Stimulated activated CD4-positive, alpha-beta T cell treated with anti-CD3 and anti-CD28 coated beads, TNF-alpha, amount 100 ng/mL, for 1 hour (primary cell): ENCODE results near the gene P2RX3.
"Not testable (repeated sequence)": the region's sequence is repeated elsewhere in the genome, so short reads cannot be mapped to it uniquely, and the experiment has no call there.

Experiments used
- DNase-seq, 3 donors: peaks; one replicate each; pipeline ENCODE4 v3.0.0-alpha.2; 2020; ENCODE audit warnings: low read depth in 3 of 3, low spot score in 1 of 3

Gene P2RX3

DNA sequence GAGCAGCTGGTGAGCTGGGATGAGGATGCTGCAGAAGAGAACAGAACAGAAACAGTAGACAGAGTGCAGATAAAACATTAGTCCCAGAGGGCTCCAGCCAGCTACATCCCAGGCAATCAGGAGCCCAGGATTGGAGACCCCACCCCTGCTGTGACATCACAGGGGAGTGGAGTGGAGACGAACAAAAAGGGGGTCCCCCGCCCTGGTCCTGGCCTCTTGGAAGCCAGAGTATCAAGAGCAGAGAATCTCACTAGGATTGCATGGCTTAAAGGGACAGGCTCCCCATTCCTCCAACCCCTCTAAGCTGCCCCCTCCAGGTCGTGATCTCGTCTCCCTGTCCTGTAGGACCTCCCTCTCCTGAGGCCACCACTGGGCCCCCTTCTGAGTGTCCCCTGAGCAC, at the start of gene P2RX3:
Gene P2RX3 (plus strand): TSS at position 211 of the 400 bp plus-strand sequence. CDS start 199 bp downstream, outside the sequence.
- DNase-seq: no peak

DNA sequence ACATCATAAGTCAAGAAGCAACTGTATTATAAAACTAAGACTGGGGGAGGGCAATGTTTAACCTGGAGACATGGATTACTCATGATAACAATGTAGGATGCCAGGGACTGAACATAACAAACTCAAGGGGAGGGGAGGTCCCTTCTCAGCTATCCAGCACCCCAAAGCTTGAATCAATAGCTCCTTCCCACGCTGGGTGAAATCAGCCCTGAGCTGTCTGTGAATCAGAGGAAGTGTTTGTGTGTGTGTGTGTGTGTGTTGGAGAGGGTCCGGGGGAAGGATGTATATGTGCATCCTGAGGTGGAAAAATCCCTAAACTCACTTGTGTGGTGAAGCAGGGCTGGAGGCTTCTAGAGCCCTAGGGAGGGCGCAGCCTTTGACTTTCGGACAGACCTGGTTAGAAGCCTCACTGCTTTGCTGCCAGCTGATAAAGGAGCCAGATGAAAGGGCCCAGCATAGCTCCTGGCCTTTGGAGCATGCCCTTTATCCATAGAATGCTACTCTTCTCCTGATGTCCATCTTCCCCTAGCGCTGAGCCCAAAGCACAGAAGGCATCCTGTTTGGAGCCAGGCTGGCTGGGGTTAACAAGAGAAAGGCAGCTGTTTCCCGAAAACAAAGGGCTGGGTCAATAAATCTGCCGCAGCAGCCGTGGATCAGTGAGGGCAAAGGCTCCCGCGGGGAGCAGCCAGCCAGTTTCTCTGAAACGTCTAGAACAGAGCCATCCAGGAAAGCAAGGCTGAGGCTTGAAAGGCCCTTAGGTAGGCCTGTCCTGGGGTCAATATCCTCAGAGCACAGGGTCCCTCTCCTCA, 49.2 kb upstream of the P2RX3 start:
- no peak for DNase-seq

DNA sequence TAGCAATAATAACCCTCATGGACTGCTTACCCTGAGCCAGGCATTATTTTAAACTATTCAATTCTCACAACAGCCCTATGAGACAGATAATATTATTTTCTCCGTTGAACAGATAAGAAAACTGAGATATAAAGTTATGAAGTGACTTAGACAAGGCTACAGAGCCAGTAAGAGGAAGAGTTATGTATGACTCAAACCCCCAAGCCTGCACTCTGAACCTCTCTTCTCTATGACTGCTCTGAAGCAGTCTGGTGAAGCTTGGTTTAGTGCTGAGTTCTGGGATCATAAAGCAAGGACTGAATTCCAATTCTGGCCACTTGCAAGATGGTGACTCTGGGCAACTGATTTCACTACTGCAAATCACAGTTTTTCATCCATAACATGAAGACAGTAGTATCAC, 47.9 kb upstream of the P2RX3 start:
- no peak for DNase-seq

DNA sequence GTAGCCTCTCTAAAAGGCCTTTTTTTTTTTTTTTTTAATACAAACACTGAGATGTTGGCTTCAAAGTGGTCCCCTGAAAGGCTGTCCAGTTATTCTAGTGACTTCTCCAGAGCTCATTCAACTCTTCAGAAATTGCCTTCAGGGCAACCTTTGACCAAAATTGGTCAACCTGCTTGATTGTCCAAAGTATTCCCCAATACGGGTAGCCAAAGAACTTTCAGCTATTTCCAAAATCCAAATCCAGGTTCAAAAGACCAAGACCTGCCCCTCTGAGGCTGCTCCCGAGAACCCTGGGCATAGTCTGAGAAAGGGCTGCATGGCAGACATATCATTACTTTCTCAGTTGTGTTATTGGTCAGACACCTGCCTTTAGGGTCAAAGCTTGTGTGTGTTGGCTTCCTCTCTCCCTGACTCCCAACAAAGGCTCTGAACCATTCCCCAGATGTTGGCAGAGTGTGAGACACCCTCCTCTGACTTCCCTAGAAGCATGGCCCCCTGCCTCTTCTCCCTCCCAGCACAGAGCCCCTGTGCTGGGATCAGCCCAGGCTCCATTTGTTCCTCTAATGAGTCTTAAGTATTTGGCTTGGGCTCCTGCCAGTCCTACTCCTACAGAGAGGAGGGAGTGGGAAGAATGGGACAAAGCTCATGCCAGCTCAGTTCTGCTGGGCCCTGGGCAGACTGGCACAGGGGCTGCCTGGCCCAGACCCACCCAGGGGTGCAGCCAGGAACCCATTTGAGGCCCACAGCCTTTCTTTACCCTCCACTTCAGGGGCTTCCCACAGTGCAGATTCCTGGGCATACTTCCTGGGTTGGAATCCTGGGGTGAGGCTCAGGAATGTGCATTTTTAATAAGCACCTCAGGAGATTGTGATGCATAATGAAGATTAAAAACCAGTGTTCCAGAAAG, 43.7 kb upstream of the P2RX3 start:
- no peak for DNase-seq

DNA sequence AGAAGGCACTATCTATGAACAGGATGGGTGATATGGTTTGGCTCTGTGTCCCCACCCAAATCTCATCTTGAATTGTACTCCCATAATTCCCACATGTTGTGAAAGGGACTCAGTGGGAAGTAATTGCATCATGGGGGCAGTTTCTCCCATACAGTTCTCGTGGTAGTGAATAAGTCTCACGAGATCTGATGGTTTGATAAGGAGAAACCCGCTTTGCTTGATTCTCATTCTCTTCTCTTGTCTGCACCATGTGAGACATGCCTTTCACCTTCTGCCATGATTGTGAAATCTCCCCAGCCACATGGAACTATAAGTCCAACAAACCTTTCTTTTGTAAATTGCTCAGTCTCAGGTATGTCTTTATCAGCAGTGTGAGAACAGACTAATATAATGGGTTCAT, 41.9 kb upstream of the P2RX3 start:
- DNase-seq: not testable (repeated sequence)

DNA sequence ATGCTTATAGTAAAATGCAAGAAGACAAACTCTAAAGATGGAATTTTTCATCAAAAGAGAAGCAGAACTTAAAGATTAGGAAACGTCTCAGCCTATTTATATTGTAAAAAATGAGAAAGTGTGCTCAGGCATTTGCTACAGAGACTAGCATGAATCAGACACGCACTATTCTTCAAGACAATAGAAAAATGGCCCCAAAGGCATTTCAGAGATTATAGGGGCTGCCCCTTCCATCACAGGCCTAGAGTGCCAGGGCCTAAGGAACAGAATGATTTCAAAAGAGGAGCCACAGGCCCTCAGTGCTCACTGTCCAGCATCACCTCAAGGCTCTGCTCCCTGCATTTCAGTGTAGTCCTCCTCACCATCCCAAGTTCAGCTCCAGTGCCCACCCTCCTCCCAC, 40.9 kb upstream of the P2RX3 start:
- DNase-seq: no peak

DNA sequence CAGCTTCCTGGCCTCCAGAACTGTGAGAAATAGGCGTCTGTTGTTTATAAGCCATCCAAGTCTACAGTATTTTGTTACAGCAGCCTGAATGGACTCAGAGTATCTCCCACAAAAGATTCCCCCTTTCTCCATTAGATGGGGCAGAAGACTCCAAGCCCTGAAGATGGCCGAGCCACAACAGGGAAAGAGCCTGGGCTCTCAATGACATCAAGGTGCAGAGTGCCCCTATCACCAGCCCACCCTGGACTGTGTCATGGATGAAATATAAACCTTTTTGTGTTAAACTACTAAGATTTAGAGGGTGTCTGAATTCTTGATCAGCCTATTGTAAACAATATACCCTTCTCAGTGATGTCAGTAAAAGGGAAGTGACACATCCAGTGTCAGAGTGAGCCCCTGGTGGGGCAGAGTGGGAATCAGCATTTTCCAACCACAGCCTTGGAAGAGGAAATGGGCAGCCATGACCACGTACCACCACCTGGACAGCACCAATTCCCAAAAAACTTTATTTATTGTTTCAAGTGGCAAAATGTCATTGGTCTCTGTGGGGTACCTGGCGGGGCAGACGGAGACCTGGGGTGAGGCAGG, 38.9 kb upstream of the P2RX3 start:
- no peak for DNase-seq

DNA sequence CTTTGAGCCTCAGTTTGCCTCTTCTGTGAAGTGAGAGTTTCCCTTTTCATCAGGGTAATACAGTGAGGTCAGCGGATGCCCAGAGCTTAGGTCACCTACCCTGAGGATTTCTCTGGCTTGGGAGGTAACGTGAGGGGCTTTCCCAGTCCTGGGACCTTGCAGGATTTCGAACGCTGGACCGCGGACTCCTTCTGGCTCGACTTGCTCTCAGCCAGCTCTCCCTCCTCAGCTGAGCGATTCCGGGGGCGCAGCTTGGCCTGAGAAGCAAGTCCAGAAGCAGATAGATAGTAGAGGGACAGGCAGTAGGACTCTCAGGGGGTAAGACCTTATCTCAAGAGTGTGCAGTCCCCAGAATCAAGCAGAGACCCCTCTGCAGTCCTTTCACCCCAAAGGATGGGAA, 37.4 kb upstream of the P2RX3 start:
- no peak for DNase-seq

DNA sequence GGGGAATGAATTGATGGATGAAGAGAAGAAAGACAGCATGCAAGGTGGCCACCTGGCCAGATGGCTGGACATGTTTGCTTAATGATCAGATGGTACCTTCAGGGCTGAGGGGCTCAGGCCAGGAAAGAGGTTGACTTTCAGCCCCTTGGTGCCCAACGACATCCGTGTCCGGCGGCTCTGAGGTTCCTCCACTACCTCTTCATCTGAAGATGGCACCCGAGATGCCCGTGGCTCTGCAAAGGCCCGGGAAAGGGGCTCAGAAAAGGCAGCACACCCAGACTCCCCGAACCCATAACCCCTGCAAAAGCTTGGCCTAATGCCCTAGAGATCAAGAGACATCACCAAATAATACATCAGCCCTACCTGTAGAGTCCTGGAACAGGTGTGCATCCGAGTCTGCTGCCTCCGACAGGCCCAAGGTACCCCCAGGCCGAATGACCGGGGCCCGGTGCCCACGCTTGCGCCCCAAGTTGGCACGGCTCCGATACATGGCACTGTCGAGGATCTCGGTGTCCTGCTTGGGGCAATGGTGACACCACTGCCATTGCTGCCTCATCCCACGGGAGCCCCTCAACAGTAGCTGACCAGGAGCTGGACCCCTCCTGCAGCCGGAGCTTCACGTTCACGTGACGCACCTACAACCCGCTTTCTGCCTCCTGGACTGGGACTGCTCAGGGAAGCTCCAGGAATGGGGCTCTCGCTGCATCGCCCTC, 36.3 kb upstream of the P2RX3 start:
- no peak for DNase-seq

DNA sequence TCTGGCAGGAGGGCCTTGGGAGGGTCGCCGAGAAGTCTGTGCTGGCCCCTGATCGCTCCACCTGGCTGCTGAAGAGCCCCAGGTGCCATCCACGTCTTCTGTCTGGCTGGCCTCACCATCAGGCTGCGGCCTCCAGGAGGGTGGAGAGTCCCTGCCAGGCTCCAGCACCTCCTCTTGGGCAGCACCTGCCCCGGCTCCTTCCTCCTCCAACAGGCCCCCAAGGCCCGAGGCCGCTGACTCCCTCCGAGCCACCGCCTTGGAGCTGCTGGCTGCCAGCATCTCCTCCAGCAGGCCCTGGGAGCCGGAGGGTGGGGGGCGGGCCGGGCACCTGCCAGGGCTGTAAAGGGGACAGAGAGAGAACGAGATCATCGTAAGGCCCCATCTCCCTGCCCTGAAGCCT, 35.7 kb upstream of the P2RX3 start:
- no peak for DNase-seq

DNA sequence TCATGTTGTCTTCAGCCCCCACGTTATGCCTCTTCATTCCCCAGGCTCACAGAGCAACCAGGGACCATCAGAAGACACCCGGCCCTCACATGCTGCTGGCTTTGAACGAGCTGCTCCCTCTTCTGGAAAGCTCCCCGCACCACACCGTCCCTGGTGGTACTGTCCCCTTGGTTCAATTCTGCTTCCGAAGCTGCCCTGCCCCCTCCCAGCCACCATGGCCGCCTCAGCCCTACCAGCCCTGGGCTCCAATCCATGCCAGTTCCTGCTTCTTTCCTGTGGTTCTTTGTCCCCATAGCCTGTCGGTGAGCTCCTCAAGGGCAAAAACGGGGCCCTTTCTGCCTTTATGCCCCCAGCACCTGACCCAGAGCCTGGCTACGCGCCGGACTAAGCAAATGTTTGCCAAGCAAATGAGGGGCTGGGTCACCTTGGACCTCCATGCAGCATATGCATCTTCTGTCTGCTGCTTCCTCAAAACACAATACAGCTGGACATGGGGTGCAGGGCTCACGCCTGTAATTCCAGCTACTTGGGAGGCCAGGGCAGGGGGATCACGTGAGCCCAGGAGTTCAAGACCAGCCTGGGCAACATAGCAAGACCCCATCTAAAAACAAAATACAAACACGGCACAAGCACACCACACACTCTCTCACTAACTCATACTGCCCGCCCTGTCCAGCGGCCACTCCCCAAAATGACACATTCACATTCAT, 34.7 kb upstream of the P2RX3 start:
- DNase-seq: no peak

DNA sequence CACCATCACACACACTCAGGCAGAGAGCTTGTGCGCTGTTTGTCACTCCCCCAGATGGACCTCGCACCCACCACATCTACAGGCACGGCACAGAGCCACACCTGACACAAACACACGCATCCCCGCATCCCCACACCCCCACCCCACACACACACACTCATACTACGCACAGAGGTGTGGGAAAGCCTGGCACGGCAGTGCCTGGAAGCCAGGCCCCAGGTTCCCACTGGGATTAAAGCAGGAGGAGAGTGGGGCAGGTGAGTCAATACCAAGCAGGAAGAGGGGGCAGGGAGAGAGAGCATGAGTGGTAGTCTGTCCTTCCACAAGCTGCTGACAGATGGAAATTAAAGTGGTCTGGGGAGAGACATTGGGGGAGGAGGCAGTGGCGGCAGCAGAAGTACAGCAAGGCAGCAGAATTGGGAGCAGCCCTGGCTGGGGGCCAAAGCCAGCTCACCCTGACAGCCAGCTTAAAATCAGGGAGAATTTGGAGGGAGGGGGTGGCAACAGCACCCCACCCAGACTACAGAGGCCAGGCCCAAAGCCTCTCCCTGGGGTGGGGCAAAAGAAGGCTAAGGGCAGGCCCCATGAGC, 34.1 kb upstream of the P2RX3 start:
- DNase-seq: no peak

DNA sequence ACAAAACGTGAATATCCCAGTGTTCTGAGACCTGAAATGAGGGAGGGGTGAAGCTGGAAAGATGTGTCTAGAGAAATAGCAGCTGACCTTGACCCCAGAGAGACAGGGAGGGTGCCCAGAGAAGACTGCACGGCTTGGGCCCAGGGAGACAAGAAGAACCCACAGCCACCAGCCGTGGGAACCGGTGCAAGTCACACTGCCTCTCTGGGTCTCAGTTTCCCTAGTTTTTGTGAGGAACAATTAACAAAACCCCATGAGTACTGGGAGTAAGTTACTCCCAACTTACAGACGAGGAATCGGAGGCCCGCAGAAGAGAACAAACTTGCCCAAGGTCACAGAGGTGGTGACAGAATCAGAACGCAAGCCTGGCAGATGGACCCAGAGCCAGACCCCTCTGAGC, 32.6 kb upstream of the P2RX3 start:
- DNase-seq: no peak

DNA sequence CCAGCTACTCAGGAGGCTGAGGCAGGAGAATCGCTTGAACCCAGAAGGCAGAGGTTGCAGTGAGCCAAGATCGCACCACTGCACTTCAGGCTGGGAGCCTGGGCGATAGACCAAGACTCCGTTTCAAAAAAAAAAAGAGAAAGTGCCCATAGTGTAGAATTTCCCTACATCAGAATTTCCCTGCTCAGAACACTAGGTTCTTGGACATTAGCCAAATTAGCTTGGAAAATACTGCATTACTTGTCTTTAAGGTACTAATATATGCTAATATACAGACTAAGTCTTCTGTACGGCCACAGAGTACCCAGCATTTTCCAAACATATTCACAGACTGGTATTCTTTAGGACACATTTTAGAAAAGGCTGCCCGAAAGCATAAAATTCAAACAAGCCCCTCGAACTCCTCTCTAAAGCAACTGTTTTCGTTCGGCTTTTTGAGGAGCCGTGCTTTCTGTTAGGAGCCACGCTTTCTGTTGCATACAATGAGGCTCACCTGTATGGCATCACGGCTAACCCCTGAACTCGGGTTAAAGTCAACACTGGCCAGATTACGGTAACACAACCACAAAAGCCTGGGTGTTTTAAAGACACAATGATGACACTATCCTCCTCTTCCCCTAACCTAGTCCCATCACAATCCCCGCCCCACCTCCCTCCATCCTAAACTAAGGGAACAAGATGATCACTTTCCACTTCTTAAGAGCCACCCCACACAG, 31.8 kb upstream of the P2RX3 start:
- DNase-seq: no peak

DNA sequence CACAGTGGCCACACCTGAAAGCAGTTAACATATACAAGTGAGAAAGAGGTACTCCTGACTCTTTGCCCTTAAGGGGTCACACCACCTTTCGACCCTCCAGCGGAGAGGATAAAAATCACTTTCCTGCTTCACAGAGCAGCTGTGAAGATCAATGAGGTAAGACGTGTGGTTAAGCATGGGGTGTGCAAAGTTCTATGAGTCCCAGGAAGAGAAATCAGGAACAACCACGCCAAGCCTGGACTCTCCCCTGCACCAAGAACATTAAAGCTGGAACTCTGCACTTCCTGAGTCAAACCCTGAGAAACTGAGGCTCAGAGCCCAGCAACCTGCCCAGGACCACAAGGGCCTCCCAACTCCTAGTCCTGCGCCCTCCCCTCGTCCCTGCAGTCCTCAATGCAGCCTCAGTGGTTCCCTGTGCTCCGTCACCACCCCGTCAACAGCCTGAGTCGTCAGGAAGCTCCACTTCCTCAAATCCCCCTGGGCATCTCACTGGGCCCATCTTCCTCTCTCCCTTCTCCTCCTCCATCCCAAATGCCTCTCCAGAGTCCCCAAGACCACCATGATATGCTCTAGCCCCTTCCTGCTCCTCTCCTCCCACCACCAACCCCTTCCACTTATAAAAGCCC, 31.1 kb upstream of the P2RX3 start:
- DNase-seq: no peak

DNA sequence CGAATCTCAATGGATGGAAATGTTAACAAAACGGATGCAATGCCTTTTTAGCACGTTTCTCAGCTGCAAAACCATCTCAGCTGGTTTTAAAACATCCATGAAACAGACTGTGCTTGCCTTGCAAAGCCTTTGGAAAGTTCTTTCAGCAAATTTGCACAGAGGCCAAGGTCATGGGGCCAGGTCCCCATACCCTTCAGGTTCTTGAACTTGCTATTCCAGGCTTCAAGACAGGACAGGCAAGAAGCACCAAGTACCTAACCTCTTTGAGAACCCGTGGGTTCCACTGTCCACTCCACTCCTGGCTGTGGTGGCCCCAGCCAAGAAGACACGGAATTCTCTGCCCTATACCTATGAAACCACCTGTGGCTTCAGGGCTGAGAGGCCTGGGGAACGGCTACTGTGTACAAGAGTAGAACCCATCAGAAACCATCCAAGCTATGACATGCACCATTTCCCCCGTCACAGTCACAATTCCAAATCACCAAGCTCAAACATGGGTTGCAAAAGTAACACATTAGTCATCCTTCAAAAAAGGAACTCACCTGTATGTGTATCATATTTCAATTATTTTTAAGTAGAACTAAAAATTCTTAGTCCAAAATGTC, 30.4 kb upstream of the P2RX3 start:
- DNase-seq: no peak

DNA sequence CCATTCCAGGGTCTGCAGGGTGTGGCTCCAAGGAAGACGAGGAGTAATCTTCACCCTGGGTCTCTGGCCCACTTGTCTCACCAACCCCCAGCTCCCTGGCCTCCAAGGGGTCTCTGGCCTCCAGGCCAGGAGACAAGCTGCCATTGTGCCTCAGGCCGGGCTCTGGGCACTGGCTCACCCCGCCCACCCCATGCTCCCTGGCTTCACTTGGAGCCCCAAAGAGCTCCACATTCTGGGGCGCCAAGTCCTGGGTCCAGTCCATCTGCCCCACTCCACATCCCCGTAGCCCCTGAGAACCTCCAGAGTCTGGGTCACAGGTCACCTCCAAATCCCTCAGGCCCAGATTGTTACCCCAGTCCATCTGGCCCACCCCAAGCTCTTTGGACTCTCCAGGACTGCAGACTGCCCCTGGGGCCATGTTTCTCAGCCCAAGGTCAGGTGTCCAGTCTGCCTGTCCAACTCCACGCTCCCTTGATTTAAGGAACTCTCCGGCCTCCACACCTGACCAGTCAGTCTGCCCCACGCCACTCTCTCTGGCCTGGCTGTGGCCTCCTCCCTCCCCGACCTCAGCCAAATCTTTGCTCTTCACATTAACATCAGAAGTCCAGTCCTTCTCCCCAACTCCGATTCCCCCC, 29.6 kb upstream of the P2RX3 start:
- DNase-seq: no peak
